ENCODE measurements around the gene CETN3.

DNA sequence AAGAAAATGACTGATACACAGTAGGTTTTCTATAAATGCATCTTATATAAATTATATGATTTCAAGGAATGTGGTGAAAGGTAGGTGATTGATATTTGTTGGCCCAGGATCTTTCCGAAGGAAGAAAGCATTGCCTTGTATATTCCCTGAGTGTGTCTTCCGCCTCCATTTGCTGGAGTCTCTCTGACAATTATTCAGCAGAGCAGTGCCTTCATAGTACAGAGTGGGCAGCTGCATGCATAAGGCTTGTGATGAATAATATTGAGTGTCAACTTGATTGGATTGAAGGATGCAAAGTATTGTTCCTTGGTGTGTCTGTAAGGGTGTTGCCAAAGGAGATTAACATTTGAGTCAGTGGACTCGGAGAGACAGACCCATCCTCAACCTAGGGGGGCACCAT lies 58.5 kb downstream of the CETN3 start:
- TF ChIP-seq POLR2A (IDR thresholded peaks at IDR 0.05; ENCODE audit: low read length) (no peak), GATA1 (IDR thresholded peaks at IDR 0.05; ENCODE audit: low read depth, low read length) (no peak)
